Stimulated activated CD4-positive, alpha-beta T cell treated with anti-CD3 and anti-CD28 coated beads, Interleukin-2, amount 100 ng/mL, for 4 hours (primary cell): ENCODE results near the gene CAPRIN2.
A peak's percentile ranks its signal among the peaks of the same experiment; 100 is the strongest.

ENCODE experiments used
- DNase-seq: peaks from one replicate; pipeline ENCODE4 v3.0.0-alpha.2; 2020; ENCODE audit warnings: low read depth

The CAPRIN2 gene

GRCh38 chr12:30701056-30701455 lies 53.7 kb downstream of the CAPRIN2 start:
- DNase-seq = no peak

DNA sequence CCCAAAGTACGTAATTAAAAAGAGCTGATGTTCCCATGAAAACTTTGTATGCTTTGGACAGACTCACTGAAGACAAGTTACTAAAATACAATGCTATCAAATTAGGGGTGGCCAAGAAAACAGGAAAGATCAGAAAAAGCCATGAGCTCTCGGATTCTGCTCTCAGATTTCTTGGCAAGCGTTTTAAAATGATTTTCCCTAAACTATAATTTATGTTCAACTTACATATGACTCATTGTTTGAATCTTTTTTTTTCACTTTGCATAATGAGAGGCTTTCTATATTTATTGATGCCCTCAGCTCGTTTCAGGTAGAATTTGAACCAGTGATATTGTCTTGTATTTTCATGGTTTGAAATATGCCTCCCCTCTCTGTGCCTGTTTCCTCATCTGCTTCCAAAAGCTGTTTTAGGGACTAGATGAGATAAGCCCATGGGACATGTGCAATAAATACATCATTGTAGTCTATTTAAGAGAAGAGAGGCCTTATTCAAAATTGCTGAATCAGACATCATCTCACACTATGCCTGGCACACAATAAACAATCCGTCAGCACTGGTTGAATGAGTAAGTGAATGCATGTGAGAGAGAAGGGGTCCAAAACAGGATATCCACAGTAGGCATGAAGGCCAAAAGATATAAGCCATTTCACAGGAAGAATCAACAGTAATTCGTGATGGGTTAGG lies 54.4 kb downstream of the CAPRIN2 start:
- DNase-seq = no peak

DNA sequence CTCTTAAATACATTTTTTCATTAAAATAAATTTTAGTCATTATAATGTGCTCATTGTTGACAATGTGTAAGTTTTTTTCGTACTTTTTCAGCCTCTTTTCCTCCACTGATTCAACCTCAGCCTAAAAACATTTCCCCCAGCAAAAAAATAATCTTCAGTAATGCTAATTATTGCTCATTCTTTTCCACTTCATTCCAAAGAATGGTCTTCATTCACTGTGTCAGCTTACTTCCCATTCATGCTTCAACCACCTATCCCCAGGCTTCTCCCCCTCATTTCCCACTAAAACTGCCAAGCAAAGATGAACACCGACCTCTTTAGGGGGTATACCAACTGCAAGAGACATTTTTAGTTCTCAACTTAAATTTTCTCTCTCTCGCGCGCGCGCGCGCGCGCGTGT lies 56.4 kb downstream of the CAPRIN2 start:
- no peak for DNase-seq

GRCh38 chr12:30696943-30697342 lies 57.8 kb downstream of the CAPRIN2 start:
- DNase-seq = no peak

- no peak for DNase-seq
These were observed 58.3 kb downstream of the CAPRIN2 start for GRCh38 chr12:30696486-30696885.

GRCh38 chr12:30696103-30696408 lies 58.7 kb downstream of the CAPRIN2 start:
- no peak for DNase-seq

DNA sequence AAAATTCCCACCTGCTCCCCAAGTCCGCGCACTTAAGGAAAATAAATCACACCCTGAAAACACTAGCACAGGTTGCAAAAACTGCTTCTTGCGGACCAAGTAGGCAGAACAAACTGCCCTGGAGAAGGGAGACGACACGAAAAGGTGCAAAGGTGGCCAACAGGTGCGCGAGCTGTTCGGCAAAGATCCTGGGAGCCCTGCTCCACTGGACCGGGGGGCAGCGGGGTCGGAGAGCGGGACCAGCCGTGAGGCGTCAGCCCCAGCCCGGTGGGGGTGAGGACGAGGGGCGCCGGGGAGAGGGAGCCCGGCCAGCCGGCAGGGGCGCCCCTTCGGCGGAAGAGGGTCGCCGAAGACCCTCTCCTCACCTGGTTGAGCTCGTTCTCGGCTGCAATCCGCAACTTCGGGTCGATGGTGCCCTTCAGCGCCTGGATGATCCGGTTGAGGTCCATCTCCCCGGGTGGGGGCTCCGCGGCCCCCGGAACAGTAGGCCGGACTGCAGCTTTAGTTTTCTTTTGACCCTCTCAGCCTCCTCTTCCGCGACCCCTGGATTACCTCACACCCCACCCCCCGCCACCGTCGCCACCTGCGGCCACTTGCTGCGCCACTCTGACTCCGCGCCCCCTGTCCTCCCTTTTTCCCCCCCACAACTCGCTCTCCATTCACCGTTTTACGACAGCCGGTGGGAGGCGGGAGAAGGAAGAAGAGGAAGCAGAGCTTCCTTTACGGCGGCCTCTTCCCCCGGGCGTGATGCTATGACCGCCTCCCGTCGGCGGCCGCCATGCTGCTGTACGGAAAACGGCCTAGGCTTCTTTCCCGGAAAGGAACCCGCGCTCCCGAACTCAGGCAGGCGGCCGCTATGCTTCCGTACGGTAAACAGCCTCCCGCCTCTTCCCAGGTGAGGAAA lies 59.3 kb downstream of the CAPRIN2 start, which contains the start of gene IPO8:
Gene IPO8 (minus strand): TSS at position 671 of the 904 bp plus-strand sequence. CDS start 222 bp downstream, at position 449.
- peak; percentile 84 for DNase-seq

- no peak for DNase-seq
These were observed 60.1 kb downstream of the CAPRIN2 start for GRCh38 chr12:30694412-30695198.

- no peak for DNase-seq
These were observed 62.3 kb downstream of the CAPRIN2 start for GRCh38 chr12:30692470-30692869.

DNA sequence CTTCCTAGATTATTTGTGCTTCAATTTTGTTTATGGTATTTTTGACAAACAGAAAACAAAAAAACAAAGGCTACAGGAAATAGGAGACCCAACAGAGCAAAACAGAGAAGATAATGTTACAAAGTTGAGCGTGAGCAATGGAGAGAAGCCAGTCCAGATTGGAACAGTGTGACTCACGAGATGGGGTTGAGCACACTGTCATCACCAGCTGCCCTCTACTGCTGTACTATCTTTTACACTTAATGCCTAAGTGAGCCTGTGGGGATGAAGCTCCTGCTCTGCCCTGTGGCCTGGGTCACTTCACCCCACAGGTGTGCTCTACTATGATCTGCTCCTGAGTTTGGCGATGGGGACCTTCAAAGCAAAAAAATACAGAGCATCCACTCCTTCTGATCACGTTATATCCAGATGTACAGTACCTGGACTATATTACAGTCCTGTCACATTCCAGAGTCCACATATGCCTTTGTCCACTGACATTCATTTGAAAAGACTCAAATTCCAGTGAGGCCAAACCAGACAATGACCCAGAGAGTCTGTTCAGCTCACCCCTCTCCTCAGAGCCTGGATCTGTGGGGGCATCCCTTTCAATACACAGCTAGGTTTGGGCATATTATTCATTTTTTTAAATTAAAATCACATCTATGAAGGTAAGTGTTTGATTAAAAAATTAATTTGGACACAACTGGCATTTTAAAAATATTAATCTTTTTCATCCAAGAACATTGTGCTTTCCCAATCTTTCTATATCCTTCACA lies 63.5 kb downstream of the CAPRIN2 start:
- no peak for DNase-seq

- DNase-seq = no peak
These were observed 67.3 kb downstream of the CAPRIN2 start for GRCh38 chr12:30687265-30687986.

- no peak for DNase-seq
These were observed 75.5 kb downstream of the CAPRIN2 start for GRCh38 chr12:30679241-30679640.

DNA sequence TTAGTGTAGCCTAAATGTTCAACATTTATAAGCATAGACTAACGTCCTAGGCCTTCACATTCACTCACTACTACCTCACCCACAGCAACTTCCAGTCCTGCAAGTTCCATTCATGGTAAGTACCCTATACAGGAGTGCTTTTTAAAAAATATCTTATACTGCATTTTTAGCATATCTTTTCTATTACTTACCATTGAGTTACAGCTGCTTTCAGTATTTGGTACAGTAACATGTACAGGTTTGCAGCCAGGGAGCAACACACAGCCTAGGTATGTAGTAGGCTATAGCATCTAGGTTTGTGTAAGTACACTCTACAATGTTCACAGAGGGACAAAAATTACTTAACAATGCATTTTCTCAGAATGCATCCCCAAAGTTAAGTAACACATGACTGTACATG lies 76.5 kb downstream of the CAPRIN2 start:
- no peak for DNase-seq

- no peak for DNase-seq
These were observed 93.5 kb downstream of the CAPRIN2 start for GRCh38 chr12:30661210-30661609.
